Naive thymus-derived CD4-positive, alpha-beta T cell (primary cell): ENCODE measurements around the gene EFCAB14. TPM values are rescaled to one million over a fixed set of nuclear protein-coding genes. Genes with fewer than 3 reads are reported as not detected.
"Not testable (repeated sequence)": the region's sequence is repeated elsewhere in the genome, so short reads cannot be mapped to it uniquely, and the experiment has no call there.

Experiments used
- ATAC-seq: fragments of 150-1000 bp; cut with Tn5 transposase; 2 replicates; pipeline ENCODE4 v1.10.0; 2021; ENCODE audit warnings: mild to moderate bottlenecking, moderate library complexity
- CTCF ChIA-PET: fragments of 350-600 bp; sonication (Branson Sonifier 250); formaldehyde crosslinking; loops from one replicate; lab custom pipeline; 2021; ENCODE audit warnings: antibody characterized with exemption; lab: Charles Lee
- POLR2A ChIA-PET: fragments of 350-600 bp; sonication (Branson Sonifier 250); formaldehyde crosslinking; loops from one replicate; lab custom pipeline; 2021; ENCODE audit warnings: antibody characterized with exemption, inconsistent platforms; lab: Charles Lee
- DNase-seq, 9 donors: peaks; one replicate each; pipeline versions ENCODE4 v3.0.0 to v3.0.0-alpha.2; 2020 to 2022; ENCODE audit warnings: mixed read lengths in 1 of 9
- H3K27ac ChIP-seq: one replicate; pipeline ENCODE4 v1.7.0; 2013; ENCODE audit warnings: mild to moderate bottlenecking, low read depth, low read length, moderate library complexity
- H3K27me3 ChIP-seq, 2 donors: one replicate each; pipeline ENCODE4 v1.7.0; 2013; ENCODE audit warnings: low read length in 2 of 2, mild to moderate bottlenecking in 2 of 2, moderate library complexity in 2 of 2; ENCODE audit not compliant: control insufficient read depth in 2 of 2, insufficient read depth in 2 of 2
- H3K36me3 ChIP-seq, 3 experiments: 1 replicate in 2 of 3; 2 replicates in 1 of 3; pipeline ENCODE4 v1.7.0; 2013; ENCODE audit warnings: low read length in 3 of 3, mild to moderate bottlenecking in 3 of 3, moderate library complexity in 1 of 3; ENCODE audit not compliant: insufficient read depth in 3 of 3, control insufficient read depth in 2 of 3
- H3K4me1 ChIP-seq, 2 donors: one replicate each; pipeline ENCODE4 v1.7.0; 2013; ENCODE audit warnings: low read length in 2 of 2, mild to moderate bottlenecking in 2 of 2, moderate library complexity in 1 of 2; ENCODE audit not compliant: control insufficient read depth in 2 of 2, insufficient read depth in 2 of 2
- H3K4me3 ChIP-seq: 2 replicates; pipeline ENCODE4 v1.7.0; 2013; ENCODE audit warnings: mild to moderate bottlenecking, low read length
- H3K9me3 ChIP-seq, 3 experiments: 1 replicate in 2 of 3; 2 replicates in 1 of 3; pipeline ENCODE4 v1.7.0; 2013; ENCODE audit warnings: low read length in 3 of 3; ENCODE audit not compliant: control insufficient read depth in 2 of 3
- H3K27ac Mint-ChIP-seq, 9 donors: one replicate each; pipeline ENCODE4 v1.8.0; 2020 to 2022; ENCODE audit warnings: mixed read lengths in 9 of 9, mild to moderate bottlenecking in 8 of 9, moderate library complexity in 5 of 9, inconsistent platforms in 2 of 9
- H3K27me3 Mint-ChIP-seq, 5 donors: one replicate each; pipeline ENCODE4 v1.8.0; 2021 to 2022; ENCODE audit warnings: mixed read lengths in 5 of 5, mild to moderate bottlenecking in 1 of 5
- H3K36me3 Mint-ChIP-seq, 5 donors: one replicate each; pipeline ENCODE4 v1.8.0; 2020 to 2022; ENCODE audit warnings: mixed read lengths in 5 of 5, mild to moderate bottlenecking in 3 of 5, inconsistent platforms in 1 of 5
- H3K4me1 Mint-ChIP-seq, 7 donors: one replicate each; pipeline ENCODE4 v1.8.0; 2020 to 2022; ENCODE audit warnings: mixed read lengths in 7 of 7, mild to moderate bottlenecking in 3 of 7, inconsistent platforms in 1 of 7
- H3K4me3 Mint-ChIP-seq, 10 donors: one replicate each; pipeline ENCODE4 v1.8.0; 2020 to 2022; ENCODE audit warnings: mild to moderate bottlenecking in 10 of 10, mixed read lengths in 10 of 10, moderate library complexity in 6 of 10, inconsistent platforms in 2 of 10
- H3K9me3 Mint-ChIP-seq, 11 donors: one replicate each; pipeline ENCODE4 v1.8.0; 2020 to 2022; ENCODE audit warnings: mixed read lengths in 11 of 11, mild to moderate bottlenecking in 4 of 11, inconsistent platforms in 1 of 11, moderate library complexity in 1 of 11
- intact Hi-C, 2 donors: fragments of 100-400 bp; cut with micrococcal nuclease; formaldehyde crosslinking; loops; one replicate each; pipeline ENCODE4 v1.15.1; 2023
- polyA plus RNA-seq, 2 donors: library from polyadenylated mRNA; unstranded; fragments of 300-500 nt; fragmentation: Illumina TruSeq; gene quantifications; one replicate each; pipeline ENCODE4 v1.2.3, GENCODE V29; 2021
- total RNA-seq, 6 experiments: library from RNA in 5 of 6; stranded (reverse) in 5 of 6; gene quantifications; 1 replicate in 5 of 6; 2 replicates in 1 of 6; pipeline ENCODE4 v1.2.3 and lab custom pipeline; 2021 to 2026

The EFCAB14 gene
- total and polyA plus RNA-seq, 7 experiments from 2014 or later: 64.5 to 130 (median 91.2) TPM

DNA sequence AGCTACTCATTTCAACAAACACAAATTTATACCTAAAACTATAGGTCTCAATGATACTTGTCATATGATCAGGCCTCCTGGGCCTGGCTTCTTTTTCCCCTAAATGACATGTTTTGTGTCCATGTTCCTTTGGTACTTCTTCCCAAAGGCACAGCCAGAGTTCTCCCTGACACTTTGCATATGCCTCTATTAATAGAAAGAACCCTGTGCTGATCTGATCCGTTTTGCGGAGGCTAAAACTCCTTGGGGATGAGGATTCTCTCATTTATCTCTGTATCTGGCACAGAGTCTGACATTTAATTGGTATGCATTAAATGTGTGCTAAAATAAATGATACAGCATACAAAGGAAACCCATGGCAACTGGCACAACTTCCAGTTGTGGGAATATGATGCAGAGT, 62.3 kb downstream of the EFCAB14 start:
- peaks cover 10 to 58% (median 14%) of the 10 kb centered on the region in 3 experiments for H3K36me3 ChIP-seq
- DNase-seq (no peak), ATAC-seq (no peak)
- H3K4me1 Mint-ChIP-seq: peaks cover 0 to 27% (median 4%) of the 10 kb centered on the region in 7 donors
- no peaks in the 10 kb centered on the region for H3K9me3 ChIP-seq
- no peak overlapping the region for H3K27ac Mint-ChIP-seq
- CTCF ChIA-PET: no interaction called here
- no peaks in the 10 kb centered on the region for H3K4me1 ChIP-seq
- no peak overlapping the region for H3K4me3 ChIP-seq
- intact Hi-C loops: no loop called here
- no peak overlapping the region for H3K27ac ChIP-seq
- H3K27me3 ChIP-seq: no peaks in the 10 kb centered on the region
- H3K9me3 Mint-ChIP-seq: peaks cover 0 to 5% (median 0%) of the 10 kb centered on the region in 11 donors
- POLR2A ChIA-PET: interaction anchor here (1.5 kb wide), 1 partner anchor 11 kb away, joined by 3 read pairs; no protein-coding TSS in a partner anchor
- H3K36me3 Mint-ChIP-seq: peaks cover 11 to 65% (median 52%) of the 10 kb centered on the region in 5 donors
- no peak overlapping the region for H3K4me3 Mint-ChIP-seq
- no peaks in the 10 kb centered on the region for H3K27me3 Mint-ChIP-seq

DNA sequence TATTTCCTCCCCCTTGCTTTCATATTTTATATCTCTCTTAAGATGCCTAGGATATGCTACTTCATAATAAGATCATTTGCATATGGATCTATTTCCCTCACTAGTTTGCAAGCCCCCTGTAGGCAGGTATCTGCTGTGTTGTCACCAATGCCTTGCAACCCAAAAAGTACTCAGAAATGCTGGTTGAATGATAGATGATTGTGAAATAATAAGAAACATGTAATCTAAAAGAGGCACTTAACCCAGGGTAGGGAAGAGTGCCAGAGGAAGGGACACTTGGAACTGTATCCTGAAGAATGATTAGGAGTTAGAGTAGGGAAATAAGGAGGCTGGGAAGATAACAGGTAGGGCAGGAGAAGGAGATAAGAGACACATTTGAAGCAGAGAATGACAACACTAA, 63.1 kb downstream of the EFCAB14 start:
- Histone ChIP-seq H3K9me3 (no peaks in the 10 kb centered on the region), H3K27me3 (no peaks in the 10 kb centered on the region), H3K27ac (no peak overlapping the region), H3K4me3 (no peak overlapping the region), H3K4me1 (no peaks in the 10 kb centered on the region), H3K36me3 (peaks cover 10 to 58% (median 14%) of the 10 kb centered on the region in 3 experiments)
- ATAC-seq: no peak
- H3K36me3 Mint-ChIP-seq: peaks cover 11 to 65% (median 53%) of the 10 kb centered on the region in 5 donors
- H3K27ac Mint-ChIP-seq: no peak overlapping the region
- H3K4me3 Mint-ChIP-seq: no peak overlapping the region
- peaks cover 0 to 27% (median 4%) of the 10 kb centered on the region in 7 donors for H3K4me1 Mint-ChIP-seq
- peaks cover 0 to 5% (median 0%) of the 10 kb centered on the region in 11 donors for H3K9me3 Mint-ChIP-seq
- H3K27me3 Mint-ChIP-seq: no peaks in the 10 kb centered on the region
- ChIA-PET CTCF (no interaction called here), POLR2A (interaction anchor here (1.5 kb wide), 1 partner anchor 12 kb away, joined by 3 read pairs; no protein-coding TSS in a partner anchor)
- intact Hi-C loops: no loop called here
- DNase-seq: no peak

DNA sequence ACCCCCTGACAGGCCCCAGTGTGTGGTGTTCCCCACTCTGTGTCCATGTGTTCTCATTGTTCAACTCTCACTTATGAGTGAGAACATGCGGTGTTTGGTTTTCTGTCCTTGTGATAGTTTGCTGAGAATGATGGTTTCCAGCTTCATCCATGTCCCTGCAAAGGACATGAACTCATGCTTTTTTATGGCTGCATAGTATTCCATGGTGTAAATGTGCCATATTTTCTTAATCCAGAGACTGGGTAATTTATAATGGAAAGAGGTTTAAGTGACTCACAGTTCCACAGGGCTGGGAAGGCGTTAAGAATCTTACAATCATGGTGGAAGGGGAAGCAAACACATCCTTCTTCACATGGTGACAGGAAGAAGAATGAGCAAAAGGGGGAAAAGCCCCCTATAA, 64.2 kb downstream of the EFCAB14 start:
- H3K4me3 ChIP-seq, H3K27me3 Mint-ChIP-seq, H3K27ac Mint-ChIP-seq, CTCF ChIA-PET, H3K27ac ChIP-seq, H3K4me3 Mint-ChIP-seq, H3K27me3 ChIP-seq, DNase-seq, intact Hi-C loops, ATAC-seq, H3K9me3 ChIP-seq, POLR2A ChIA-PET, H3K9me3 Mint-ChIP-seq, H3K4me1 ChIP-seq: not testable (repeated sequence)
- Mint-ChIP-seq H3K4me1 (peaks cover 0 to 18% (median 0%) of the 10 kb centered on the region in 7 donors), H3K36me3 (peaks cover 15 to 76% (median 64%) of the 10 kb centered on the region in 5 donors)
- peaks cover 10 to 67% (median 14%) of the 10 kb centered on the region in 3 experiments for H3K36me3 ChIP-seq

DNA sequence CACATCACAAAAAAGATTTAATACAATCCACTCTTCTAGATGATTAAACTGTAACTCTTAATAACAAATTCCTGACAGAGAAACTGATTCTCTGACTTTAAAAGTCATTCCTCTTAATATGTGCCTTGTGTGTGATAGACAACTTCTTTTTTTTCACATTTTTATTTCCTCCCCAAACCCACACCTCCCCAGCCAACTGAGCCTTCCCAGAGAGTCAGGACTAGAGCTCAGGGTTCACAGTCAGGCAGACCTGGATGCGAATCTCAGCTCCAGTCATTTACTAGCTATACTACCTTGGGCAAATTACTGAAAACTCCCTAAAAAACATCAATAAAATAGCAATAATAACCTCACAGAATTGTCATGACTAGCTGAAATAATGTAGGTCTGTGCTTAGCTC, 64.9 kb downstream of the EFCAB14 start:
- ChIA-PET POLR2A (no interaction called here), CTCF (no interaction called here)
- Histone ChIP-seq H3K4me1 (no peaks in the 10 kb centered on the region), H3K27ac (no peak overlapping the region), H3K36me3 (peaks cover 10 to 69% (median 14%) of the 10 kb centered on the region in 3 experiments), H3K27me3 (no peaks in the 10 kb centered on the region), H3K9me3 (no peaks in the 10 kb centered on the region), H3K4me3 (no peak overlapping the region)
- Mint-ChIP-seq H3K27ac (peak overlapping the region in 1 of 9 donors; percentile 41), H3K36me3 (peaks cover 15 to 78% (median 70%) of the 10 kb centered on the region in 5 donors), H3K4me1 (peaks cover 0 to 16% (median 0%) of the 10 kb centered on the region in 7 donors), H3K27me3 (no peaks in the 10 kb centered on the region), H3K4me3 (no peak overlapping the region), H3K9me3 (peaks cover 0 to 10% (median 3%) of the 10 kb centered on the region in 11 donors)
- ATAC-seq: no peak
- DNase-seq: no peak
- intact Hi-C loops: no loop called here

- peaks cover 0 to 15% (median 0%) of the 10 kb centered on the region in 7 donors for H3K4me1 Mint-ChIP-seq
- Histone ChIP-seq H3K36me3 (peaks cover 10 to 68% (median 14%) of the 10 kb centered on the region in 3 experiments), H3K9me3 (no peaks in the 10 kb centered on the region), H3K4me1 (no peaks in the 10 kb centered on the region), H3K4me3 (no peak overlapping the region), H3K27me3 (no peaks in the 10 kb centered on the region), H3K27ac (no peak overlapping the region)
- no peak overlapping the region for H3K4me3 Mint-ChIP-seq
- ChIA-PET POLR2A (no interaction called here), CTCF (no interaction called here)
- H3K27ac Mint-ChIP-seq: no peak overlapping the region
- H3K27me3 Mint-ChIP-seq: no peaks in the 10 kb centered on the region
- intact Hi-C loops: no loop called here
- H3K36me3 Mint-ChIP-seq: peaks cover 15 to 80% (median 70%) of the 10 kb centered on the region in 5 donors
- no peak for ATAC-seq
- H3K9me3 Mint-ChIP-seq: peaks cover 0 to 10% (median 3%) of the 10 kb centered on the region in 11 donors
- DNase-seq: no peak
Measured at GRCh38 chr1:46653405-46653958, 65.4 kb downstream of the EFCAB14 start.

- Histone ChIP-seq H3K36me3 (peaks cover 6 to 58% (median 14%) of the 10 kb centered on the region in 3 experiments), H3K27me3 (no peaks in the 10 kb centered on the region), H3K9me3 (no peaks in the 10 kb centered on the region), H3K4me1 (no peaks in the 10 kb centered on the region), H3K27ac (no peak overlapping the region), H3K4me3 (no peak overlapping the region)
- no peak for DNase-seq
- ChIA-PET CTCF (no interaction called here), POLR2A (no interaction called here)
- intact Hi-C loops: no loop called here
- peaks cover 0 to 10% (median 3%) of the 10 kb centered on the region in 11 donors for H3K9me3 Mint-ChIP-seq
- H3K4me3 Mint-ChIP-seq: no peak overlapping the region
- H3K27ac Mint-ChIP-seq: no peak overlapping the region
- no peaks in the 10 kb centered on the region for H3K27me3 Mint-ChIP-seq
- peaks cover 0 to 9% (median 0%) of the 10 kb centered on the region in 7 donors for H3K4me1 Mint-ChIP-seq
- ATAC-seq: no peak
- H3K36me3 Mint-ChIP-seq: peaks cover 16 to 76% (median 68%) of the 10 kb centered on the region in 5 donors
Measured at GRCh38 chr1:46652321-46653100, 66.4 kb downstream of the EFCAB14 start.
